C4-2B (cell line): ENCODE results near the gene ZNF710.
A peak's percentile ranks its signal among the peaks of the same experiment; 100 is the strongest.

Source experiments
- H3K27ac ChIP-seq: fragments of 450-650 bp; 2 replicates; pipeline ENCODE4 v1.5.1; 2017
- ZFX ChIP-seq: fragments of 450-650 bp; IDR thresholded peaks from 2 replicates; pipeline ENCODE4 v1.6.1; 2017
- TF ChIP-seq, protein P1 (sequence below): fragments of 450-650 bp; conservative IDR thresholded peaks from 2 replicates; pipeline ENCODE4 v1.5.1; 2017; ENCODE audit warnings: mild to moderate bottlenecking

Gene ZNF710

DNA sequence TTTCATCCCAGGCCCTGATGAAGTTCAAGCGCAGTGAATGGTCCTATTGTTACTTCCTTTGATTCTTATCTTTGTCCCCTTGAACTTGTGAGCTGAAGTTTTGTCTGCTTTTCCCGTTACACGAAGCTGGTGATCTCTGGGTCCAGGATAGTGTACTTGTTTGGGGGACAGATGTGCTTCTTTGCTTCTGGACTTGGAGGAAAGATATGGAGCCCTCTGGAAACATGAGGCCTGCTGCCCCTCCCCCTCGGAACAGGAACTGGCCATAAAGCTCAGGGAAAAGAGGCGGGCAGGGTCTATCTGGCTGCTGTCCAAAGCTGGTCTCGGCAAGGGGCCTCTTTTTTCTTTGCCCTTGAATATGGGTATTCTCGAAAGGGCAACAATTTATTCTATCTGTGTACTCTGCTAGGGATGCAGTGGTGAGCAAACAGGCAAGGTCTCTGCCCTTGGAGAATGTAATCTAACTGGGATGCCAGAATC is 53.5 kb downstream of the ZNF710 start:
- TF ChIP-seq ZFX: no peak
- H3K27ac ChIP-seq: no peak overlapping the region

DNA sequence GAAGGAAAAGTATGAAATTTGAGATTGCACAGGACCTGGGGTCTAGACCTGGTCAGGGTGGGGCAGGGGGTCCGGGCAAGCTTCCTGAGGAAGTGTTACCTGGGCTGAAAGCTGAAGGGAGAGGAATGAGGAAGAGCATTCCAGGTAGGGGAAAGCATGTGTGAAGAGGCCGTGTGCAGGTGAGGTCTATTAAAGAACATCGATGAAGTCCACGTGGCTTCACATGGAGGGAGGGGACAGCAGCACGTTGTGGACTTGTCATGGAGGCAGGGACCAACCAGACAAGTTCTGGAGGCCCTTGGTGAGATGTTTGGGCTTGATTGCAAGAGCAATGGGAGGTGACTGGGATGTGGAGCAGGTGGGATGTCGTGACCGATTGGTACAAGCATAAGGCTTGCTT is 54.1 kb downstream of the ZNF710 start:
- TF ChIP-seq, protein P1, sequence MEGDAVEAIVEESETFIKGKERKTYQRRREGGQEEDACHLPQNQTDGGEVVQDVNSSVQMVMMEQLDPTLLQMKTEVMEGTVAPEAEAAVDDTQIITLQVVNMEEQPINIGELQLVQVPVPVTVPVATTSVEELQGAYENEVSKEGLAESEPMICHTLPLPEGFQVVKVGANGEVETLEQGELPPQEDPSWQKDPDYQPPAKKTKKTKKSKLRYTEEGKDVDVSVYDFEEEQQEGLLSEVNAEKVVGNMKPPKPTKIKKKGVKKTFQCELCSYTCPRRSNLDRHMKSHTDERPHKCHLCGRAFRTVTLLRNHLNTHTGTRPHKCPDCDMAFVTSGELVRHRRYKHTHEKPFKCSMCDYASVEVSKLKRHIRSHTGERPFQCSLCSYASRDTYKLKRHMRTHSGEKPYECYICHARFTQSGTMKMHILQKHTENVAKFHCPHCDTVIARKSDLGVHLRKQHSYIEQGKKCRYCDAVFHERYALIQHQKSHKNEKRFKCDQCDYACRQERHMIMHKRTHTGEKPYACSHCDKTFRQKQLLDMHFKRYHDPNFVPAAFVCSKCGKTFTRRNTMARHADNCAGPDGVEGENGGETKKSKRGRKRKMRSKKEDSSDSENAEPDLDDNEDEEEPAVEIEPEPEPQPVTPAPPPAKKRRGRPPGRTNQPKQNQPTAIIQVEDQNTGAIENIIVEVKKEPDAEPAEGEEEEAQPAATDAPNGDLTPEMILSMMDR: no peak
- no peak for TF ChIP-seq ZFX
- H3K27ac ChIP-seq: no peak overlapping the region

DNA sequence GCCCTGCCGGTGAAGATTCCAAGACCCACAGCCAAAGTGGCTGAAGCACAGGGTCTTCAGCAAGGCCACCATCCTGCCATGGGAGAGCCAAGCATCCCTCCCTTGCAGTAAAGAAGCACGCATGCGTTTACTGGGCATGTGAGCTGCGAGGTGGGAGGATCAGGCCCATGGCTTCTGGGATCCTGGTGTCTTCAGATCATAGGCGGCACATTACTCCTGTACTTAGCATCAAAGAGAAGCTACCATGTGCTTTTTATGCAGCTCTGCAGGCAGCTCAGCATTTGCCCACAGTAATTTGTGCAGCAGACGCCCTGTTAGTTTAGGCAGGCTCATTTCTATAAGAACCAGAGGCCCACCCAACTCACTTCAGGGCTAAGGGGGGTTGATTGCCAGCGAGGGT is 55.4 kb downstream of the ZNF710 start:
- no peak for TF ChIP-seq ZFX
- TF ChIP-seq, protein P1: no peak
- no peak overlapping the region for H3K27ac ChIP-seq

DNA sequence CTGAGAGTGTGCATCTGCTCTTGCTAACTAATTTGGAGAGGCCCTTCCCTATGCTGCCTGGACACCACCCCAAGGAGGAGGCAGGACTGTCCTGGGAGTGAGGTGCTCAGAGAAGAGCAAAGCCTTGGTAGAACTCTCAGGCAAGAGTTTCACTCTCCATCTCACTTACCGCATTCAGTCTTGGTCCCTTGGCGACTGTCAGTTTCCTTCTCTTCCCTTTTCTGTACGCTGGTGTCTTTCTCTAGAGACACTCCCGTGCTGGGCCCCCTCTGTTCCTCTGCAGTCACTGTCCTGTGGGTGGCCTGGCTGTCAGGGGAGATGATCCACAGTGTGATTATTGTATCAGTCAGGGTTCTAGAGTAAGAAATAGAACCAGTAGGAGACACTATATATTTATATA is 57.2 kb downstream of the ZNF710 start:
- H3K27ac ChIP-seq: no peak overlapping the region

DNA sequence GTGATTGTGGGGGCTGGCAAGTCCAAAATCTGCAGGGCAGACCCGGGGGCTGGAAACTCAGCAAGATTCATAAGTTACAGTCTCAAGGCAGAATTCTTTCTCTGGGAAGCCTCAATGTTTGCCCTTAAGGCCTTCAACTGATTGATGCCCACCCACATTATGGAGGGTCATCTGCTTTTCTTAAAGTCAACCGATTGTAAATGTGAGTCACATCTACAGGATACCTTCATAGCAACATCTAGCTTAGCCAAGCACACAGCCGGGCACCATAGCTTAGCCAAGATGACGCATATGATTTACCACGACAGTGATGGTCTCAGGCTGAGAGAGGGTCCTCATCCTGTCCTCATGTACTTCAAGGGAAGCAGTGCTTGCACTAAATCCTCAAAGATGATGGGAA is 57.7 kb downstream of the ZNF710 start:
- no peak for TF ChIP-seq ZFX
- TF ChIP-seq, protein P1: no peak
- H3K27ac ChIP-seq: no peak overlapping the region

More for the DNA sequence above, 57.2 kb downstream of the ZNF710 start:
- TF ChIP-seq, protein P1: no peak
- TF ChIP-seq ZFX: no peak

DNA sequence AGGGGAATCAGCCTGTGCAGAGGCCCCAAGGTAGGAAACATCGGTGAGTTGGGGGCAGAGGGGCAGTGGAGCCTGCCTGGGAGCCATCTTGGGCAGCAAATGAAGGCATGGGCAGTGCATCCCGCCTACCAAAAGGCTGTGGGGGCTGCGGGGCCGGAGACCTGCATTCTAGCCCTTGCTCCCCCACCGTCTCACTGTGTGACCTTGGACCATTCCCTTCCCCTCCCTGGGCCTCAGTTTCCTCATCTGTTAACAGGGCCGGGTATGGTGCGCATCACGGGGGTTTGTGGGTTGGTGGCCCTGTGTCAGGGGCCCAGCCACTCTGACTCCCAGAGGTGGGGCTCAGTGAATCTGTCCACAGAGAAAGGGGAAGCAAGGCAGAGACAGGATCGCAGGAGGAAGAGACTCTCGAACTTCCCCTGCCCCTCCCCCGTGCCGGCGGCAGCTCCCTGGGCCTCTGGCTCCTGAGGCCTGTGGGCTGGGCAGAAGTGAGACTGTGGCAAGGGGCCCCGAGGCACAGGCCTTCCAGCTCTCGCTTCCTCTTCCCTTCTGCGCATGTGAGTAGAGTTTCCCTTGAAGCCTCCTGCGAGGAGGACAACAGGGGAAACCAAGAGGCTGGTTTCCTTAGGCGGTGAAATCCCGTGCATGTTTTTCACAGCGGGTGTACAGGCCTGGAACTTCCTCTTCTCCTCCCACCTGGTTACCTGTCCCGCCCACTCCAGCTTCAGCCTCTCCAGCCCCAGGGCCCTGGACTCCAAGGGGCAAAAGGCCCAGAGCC is 58.3 kb downstream of the ZNF710 start:
- H3K27ac ChIP-seq: no peak overlapping the region; the same call in 1 of the 2 replicates
- TF ChIP-seq, protein P1: no peak
- TF ChIP-seq ZFX: no peak

DNA sequence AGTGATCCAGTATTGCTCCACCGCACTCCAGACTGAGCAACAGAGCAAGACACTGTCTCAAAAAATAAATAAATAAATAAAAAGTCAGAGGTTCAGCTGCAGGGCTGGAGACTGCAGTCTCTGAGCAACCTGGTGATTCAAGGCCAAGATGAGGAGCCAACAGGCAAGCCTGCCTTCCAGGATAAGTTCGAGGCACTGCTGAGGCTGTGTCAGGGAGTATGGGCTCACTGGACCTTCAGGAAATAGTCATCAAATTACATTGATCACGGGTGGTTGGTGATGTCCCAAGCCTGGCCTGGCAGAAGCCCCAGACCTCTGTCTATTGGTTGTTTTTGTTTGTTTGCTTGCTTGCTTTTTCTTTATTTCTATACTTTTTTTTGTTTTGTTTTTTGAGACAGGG is 59.7 kb downstream of the ZNF710 start:
- TF ChIP-seq, protein P1: no peak
- no peak for TF ChIP-seq ZFX
- H3K27ac ChIP-seq: peak overlapping the region; percentile 34

DNA sequence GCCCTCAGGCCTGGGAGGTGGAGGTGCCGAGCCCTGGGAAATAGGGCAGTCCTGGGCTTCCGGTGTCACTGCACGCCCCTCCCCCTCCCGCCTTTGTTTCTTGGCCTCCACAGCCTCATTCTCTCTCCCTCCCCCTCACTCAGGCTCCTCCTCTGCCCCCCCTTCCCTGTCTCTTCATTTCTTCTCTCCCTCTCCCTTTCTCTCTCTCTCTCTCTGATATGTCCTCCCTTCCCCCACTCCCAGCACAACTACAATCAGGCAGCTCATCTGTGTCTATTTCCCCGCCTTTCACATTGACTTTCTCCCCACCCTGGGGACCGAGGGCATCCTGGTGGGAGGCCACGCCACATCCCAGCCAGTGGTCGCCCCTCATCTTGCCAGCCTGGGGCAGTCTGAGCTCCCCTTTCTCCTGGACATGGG is 60.9 kb downstream of the ZNF710 start:
- TF ChIP-seq, protein P1: no peak
- no peak for TF ChIP-seq ZFX
- H3K27ac ChIP-seq: peak overlapping the region; percentile 34
